Caki2 (cell line): ENCODE measurements around the gene P3H2. TPM values are rescaled to one million over a fixed set of nuclear protein-coding genes. Genes with fewer than 3 reads are reported as not detected.
"Not testable (repeated sequence)": the region's sequence is repeated elsewhere in the genome, so short reads cannot be mapped to it uniquely, and the experiment has no call there.

Experiments
- DNase-seq: peaks from one replicate; pipeline ENCODE4 v3.0.0-alpha.2; 2015; ENCODE audit warnings: low read depth
- in situ Hi-C: cut with HindIII; loops from 2 replicates; pipeline ENCODE4 v1.10.0; 2016; ENCODE audit warnings: low sequenced_read_pairs, low pct_unique_long_range_greater_than_20kb, mixed read lengths
- total RNA-seq: library from RNA; depleted of rRNA; stranded (reverse); fragments of >200 nt; shearing (Covaris generic); gene quantifications from 2 replicates; pipeline ENCODE4 v1.2.3, GENCODE V29; 2014; ENCODE audit warnings: low replicate concordance

The P3H2 gene
- total RNA-seq, 1 experiment from 2014 or later = 185 TPM

DNA sequence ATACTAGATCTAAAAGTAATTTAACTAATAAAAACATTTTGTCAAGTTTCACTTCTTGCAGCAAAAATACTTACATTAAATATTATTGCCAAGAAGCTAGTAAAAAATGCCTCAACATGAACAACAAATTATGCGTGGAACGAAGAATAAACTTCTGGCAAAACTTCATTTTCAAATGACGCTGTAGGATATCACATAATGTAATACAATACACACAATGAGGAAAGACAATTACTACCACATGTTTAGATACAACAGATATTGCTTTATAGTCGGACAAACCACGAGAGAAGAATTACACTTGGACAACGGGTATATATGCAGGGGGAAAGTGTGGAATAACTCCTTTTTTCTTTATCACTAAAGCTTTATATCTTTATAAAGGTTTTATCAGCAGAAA is 21.6 kb downstream of the P3H2 start:
- in situ Hi-C loops = no loop called here
- no peak for DNase-seq

DNA sequence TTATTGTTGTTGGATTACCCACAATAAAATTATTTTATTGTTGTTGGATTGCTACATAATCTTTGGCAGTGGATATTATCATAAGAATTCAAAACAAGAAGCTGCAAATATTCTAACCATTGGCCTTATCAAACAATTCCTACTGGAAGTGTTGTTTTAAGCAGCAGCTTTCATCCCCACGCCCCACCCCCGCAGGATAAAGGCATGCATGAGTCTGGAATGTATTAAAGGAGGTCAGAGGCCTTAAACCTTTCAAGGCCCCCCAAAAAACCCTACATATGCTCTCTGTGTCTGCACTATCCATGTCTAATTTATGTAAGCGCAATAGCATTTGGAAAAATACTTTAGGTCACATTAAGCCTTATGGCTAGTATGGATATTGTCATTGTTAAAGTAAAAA is 23.1 kb downstream of the P3H2 start:
- no peak for DNase-seq
- in situ Hi-C loops = no loop called here

DNA sequence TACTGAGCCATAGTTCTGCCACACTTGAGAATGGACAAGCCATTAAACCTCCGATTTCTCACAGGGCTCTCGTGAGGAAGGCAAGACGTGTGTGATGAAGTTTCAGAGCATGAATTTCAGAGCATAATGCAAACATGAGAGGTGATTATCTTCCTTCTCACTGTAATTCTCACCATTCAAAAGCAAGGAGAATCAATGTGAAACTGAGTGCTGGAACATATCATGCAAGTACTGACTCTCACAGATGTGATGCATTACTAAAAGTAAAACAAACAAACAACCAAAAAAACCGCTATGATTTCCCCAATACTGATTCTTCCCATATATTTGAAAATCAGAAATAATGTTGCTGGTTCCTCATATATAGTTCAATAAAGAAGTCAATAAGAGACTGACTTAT is 23.7 kb downstream of the P3H2 start:
- DNase-seq = no peak
- in situ Hi-C loops = no loop called here

DNA sequence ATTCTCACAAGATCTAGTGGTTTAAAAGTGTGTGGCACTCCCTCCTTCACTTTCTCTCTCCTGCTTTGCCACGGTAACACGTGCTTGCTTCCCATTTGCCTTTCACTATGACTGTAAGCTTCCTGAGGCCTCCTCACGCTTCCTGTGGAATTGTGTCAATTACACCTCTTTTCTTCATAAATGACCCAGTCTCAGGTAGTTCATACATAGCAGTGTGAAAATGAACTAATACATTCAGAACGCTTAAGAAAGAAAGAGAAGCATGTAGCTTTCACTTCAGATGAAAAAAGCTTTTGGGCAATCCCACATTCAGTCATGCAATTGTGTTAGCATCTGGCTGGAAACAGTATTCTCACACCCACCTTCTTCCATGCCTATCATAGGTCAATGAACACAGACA is 24.4 kb downstream of the P3H2 start:
- no peak for DNase-seq
- in situ Hi-C loops = no loop called here

DNA sequence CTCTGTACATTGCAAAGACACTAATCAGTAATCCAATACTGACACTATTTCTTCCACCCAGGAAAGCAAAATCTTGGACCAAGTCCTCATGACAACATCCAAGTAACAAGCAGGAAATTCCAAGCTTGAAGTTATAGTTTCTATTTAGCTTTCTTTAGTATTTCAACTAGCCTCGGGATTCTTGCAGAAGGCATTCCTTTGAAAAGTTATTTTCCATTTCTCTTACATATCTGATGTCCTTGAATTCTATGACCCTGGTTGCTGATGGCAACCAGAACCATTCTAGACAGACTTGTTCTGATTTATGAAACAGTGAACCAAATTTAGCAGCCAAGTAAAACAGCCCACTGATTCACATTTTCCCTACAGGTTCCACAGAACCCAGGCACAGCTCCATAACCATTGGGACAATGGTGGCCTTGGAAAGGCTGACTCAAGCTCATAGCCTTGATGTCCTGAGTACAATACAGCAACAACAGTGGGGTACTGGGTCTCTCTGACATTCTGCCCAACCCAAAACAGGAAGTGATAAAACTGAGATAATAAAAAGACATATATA is 26.5 kb downstream of the P3H2 start:
- in situ Hi-C loops = no loop called here
- no peak for DNase-seq

DNA sequence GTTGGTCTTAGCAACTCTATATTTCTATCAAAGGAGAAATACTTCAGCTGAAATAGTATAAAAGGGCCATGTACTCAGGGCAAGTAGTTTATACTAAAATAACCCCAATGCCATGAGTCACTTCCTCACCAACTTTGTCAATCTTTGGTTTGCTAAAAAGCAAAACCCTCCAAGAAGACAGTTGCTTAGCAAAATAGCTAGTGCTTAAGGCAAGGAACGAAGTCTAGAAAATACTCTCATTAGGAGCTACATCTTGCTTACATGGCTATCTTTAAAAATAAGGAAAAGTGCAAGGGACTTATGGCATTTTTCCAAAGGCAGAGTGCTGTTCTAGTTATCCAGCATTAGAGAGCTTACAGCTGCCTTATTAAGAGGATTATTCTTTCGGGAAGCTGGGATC is 28.4 kb downstream of the P3H2 start:
- in situ Hi-C loops = no loop called here
- DNase-seq = no peak

DNA sequence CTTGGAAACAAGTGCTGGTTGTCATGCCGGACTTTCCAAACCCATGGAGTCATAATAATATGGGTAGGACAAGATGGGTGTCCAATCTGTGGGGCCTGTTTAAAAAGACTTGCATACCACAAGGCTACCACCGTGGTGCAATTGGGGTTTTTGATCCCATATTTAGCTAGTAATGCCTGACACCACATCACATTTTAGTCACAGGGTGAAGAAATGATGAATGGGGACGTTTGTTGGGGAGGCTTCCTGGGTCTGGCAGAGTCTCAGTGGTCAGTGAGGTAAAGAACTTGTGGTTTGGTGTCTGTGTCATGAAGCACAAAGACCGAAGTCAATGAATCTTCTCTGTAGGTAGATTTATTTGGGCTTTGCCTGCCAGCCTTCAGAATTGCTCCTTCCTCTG is 31.0 kb downstream of the P3H2 start:
- in situ Hi-C loops = no loop called here
- no peak for DNase-seq

DNA sequence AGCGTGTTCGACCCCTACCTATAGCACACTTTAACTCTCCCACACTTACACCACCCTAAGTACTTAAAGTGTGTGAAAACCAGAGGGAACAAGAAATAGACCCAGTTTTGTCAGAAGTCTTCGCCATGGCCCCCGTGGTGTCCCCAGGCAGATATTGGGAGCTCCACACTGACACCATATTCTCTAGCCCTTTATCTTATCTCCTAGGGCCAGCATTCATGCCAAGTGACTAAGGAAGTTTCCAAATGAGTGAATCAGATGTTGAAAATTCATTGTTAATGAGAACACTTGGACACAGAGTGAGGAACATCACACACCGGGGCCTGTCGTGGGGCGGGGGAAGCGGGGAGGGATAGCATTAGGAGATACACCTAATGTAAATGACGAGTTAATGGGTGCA is 31.8 kb downstream of the P3H2 start:
- no peak for DNase-seq
- in situ Hi-C loops = no loop called here

DNA sequence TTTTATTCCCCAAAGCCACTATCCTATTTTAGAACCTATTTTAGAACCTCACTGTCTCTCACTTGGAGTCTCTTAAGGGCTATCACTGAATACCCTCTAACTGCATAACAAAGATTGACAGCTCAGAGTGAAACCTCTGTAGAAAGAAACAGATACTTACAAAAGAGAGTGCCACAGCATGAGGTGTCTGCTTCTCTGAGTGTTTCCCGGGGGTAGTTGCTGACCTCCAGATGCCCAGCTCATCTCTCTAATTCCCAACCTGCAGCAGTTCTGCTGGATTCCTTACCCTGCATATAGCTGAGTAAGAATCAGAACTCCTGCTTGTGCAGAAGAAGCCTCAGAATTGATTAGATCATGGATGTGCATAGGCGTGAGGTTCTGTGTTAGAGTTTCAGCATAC is 34.5 kb downstream of the P3H2 start:
- in situ Hi-C loops = no loop called here
- DNase-seq = no peak

DNA sequence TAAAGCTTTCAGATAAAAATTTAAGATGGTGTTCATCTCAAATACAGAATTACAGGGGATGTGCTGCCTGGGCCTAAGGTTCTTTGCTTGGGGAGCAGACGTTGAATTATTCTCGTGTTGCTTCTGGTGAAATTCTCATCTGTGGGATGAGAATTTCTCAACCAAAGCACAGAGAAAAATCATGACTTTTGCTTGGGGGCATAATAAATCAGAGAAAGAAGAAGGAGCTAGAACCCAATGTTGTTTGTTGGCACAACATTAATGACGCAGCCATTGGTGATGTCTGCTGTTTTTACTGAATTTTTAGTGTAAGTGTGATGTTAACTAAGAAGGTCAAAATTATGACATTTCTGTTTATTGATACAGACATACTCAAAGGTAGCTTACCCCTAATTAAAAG is 35.7 kb downstream of the P3H2 start:
- DNase-seq = no peak
- in situ Hi-C loops = no loop called here

DNA sequence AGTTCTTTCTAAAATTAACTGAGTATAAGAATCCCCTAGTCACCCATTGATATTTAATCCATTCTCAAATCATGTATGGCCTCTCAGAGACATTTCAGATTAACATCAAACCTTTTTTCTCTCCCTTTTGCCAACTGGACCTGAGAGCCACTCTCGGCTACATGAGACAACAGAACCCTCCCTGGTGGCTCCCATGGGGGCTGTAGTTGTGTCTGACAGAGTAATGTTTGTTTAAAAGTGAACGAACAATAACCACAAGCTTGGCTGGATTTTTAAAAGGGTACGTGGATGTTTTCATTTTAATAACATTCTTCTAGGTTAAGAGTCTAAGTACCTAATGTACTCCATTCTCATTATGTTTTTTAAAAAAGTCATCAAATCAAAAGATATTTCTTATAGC is 37.1 kb downstream of the P3H2 start:
- in situ Hi-C loops = no loop called here

DNA sequence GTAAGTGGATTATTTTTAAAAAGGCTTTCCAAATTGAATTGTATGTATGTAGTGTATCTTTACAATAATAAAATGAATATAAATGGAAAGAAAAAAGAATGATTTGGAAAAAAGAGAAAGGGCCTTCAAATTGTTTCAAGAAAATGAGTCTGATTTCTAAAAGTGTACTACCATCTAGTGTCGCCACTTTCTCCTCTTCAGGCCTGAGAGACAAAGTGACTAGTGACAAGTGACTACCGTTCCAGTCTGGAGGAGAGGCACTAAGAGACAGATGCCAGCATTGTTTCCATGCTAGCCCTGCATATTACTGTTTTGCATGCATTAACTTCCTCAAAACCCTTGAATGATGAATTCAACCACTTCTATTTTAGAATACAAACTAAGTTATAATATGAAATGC is 39.3 kb downstream of the P3H2 start:
- no peak for DNase-seq
- in situ Hi-C loops = no loop called here

More for the DNA sequence above, 37.1 kb downstream of the P3H2 start:
- no peak for DNase-seq

DNA sequence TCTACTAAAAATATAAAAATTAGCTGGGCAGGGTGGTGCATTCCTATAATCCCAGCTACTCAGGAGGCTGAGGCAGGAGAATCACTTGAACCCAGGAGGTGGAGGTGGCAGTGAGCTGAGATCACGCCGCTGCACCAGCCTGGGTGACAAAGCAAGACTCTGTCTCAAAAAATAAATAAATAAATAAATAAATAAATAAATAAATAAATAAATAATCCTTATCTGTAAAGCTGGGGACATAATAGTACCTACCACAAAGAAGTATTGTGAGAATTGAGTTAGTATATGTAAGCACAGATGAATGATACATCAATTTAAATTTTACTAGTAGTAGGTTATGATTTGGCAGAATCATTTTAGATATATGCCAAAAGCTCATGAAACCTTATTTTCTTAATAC is 41.5 kb downstream of the P3H2 start:
- in situ Hi-C loops, DNase-seq: not testable (repeated sequence)

DNA sequence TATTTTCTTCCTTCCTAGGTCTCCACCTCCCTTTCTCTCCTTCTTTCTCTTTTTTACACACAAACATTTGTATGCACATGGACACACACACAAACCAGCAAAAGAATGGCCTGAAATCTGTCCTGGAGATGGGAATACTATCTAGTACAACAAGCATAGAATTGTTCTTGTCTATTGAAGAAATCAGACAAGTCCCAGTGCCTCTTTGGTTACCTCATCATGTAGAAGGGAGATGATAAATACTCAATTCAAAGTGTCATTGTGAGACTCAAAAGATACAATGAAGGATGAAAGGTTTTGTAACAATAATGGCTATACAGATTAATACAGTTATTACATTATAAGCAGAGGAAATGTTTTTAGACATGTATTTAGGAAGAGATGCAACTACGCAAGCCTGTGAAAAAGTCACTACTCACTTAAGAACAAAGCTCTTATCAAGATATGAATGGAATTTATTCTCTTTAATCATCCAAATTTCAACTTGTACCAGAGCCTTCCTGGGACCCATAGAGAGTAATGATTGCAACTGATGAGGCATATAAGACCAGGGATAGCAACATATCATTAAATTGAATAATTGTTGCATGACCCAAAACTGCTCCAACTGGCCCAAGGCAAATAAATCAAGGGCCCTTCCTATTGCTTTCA is 43.2 kb downstream of the P3H2 start:
- DNase-seq = no peak
- in situ Hi-C loops = no loop called here

DNA sequence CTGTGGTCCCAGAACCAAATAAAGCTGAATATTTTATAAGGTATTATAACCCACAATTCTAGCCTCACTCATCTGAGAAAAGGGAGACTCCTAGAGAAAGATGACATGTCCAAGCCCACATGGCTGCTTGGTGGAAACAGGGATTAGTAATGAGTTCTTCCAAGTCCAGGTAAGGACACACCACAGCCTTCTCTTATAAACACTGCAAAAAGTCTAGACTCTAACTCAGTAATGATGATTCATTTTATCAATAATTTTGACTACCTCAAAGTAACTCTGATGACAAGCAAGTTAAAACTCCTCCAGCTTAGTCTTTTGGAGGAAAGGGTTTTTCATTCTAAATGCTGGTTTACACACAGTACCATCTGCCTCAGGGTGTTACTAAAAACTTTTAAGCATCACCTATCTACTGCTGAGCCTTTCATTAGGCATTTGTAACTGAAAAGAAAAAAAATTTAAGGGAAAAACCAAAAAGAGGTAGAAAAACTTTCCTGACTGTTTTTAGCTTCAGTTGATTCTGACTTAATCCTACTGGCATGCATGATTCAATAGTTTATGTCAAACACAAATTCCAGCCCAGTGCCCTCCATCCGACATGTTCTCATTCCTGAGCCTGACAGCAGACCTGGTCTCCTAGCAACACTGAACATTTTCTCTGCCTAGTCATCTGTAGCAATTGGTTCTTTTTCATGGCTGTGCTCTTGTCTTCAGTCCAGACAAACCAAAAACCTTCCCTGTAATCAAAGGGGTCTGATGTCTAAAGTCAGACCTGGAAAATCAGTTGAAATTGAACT is 43.9 kb downstream of the P3H2 start:
- in situ Hi-C loops = no loop called here

DNA sequence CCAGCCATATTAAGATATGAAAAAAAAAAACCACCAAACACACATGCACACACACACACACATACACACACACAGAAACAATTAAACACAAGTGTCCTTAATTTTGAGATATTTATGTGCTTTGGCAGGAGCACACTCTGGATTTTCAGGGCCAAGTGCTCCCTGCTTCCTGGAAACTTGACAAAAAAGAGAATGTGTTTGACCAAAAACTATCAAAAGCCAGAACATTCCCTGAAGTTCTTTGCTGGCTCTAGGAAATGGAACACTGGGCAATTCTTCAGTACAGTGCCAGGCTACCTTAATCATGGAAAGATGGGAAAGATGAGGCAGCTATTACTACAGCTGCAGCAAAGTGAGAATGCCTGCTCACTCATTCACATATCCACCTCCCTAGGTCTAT is 44.6 kb downstream of the P3H2 start:
- no peak for DNase-seq
- in situ Hi-C loops = no loop called here

More for the DNA sequence above, 43.9 kb downstream of the P3H2 start:
- peak; percentile 89 for DNase-seq

DNA sequence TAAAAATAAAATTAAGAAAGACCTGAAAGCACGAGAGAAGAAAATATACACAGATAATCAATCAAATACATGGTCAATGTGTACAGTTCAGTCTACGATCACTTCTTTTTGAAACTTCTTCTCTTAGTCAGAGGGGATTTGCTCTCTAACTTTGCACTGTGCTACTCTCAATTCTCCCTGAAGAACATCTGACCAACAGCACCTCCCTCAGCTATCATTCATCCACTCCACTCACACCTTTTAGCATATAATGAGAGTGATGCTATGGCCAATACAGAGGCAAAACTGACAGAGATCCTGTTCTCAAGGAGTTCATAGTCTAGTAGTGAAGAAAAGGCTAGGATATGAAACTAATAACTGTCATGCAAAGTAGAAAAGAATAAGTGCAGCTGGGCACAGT is 45.9 kb downstream of the P3H2 start:
- no peak for DNase-seq
- in situ Hi-C loops = no loop called here

DNA sequence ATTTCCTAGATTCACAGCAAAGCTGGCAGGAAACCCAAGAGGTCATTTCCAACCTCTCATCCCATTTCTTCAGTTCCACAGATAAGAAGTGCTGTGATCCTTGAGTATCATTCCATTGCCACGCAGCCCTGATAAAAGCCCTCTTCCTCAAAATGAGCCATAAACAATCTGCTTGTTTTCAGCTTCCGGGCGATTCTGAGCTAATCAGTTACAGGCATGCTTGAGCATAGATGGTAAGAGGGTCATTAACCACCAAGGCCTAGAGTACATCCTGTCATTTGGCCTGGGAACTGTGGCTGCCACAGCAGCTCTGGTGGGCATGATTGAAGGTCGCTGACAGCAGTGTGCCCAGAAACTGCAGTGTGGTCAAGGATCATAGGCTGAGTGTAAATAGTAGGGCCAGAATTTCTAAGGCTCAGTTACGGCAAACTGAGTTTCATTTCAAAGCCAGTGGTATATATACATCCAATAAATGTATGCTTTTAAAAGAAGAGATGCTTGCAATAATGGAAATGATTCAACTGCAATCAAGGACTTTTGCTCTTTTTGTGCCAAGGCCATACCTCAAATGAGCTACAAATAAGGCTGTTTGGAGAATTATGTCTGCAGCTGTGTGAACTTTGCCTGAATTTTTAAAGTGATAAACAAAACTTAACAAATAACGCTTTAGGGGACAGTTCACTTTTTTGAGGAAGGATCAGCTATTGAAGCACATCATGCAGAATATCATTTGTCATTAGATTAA is 47.3 kb downstream of the P3H2 start:
- peak; percentile 89 for DNase-seq
- in situ Hi-C loops = no loop called here

DNA sequence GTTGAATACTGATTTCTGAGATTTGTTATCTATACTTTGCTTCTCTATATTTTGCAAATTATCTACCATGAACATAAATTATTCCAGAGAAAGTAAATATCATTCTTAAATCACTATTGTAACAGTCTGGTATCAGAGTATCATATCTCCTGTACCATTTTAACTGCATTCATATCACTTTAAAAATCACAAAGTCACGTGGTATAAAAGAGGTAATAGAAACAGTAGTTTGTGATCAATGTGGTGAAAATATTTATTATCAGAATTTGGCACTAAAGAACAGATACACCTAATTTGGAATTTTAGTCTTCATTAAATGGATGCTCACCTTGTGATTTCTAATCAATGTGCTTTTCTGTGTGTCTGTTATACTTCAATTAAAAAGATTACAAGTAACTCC is 47.8 kb downstream of the P3H2 start:
- DNase-seq = no peak
- in situ Hi-C loops = no loop called here
